ENCODE results near the gene WNK3. TPM values are rescaled to one million over a fixed set of nuclear protein-coding genes. Genes with fewer than 3 reads are reported as not detected.
"Not testable (repeated sequence)": the region's sequence is repeated elsewhere in the genome, so short reads cannot be mapped to it uniquely, and the experiment has no call there.

Gene WNK3
- under 1 TPM; 0.06 to 0.61 TPM for total RNA-seq
- long read RNA-seq = 0 reads

DNA sequence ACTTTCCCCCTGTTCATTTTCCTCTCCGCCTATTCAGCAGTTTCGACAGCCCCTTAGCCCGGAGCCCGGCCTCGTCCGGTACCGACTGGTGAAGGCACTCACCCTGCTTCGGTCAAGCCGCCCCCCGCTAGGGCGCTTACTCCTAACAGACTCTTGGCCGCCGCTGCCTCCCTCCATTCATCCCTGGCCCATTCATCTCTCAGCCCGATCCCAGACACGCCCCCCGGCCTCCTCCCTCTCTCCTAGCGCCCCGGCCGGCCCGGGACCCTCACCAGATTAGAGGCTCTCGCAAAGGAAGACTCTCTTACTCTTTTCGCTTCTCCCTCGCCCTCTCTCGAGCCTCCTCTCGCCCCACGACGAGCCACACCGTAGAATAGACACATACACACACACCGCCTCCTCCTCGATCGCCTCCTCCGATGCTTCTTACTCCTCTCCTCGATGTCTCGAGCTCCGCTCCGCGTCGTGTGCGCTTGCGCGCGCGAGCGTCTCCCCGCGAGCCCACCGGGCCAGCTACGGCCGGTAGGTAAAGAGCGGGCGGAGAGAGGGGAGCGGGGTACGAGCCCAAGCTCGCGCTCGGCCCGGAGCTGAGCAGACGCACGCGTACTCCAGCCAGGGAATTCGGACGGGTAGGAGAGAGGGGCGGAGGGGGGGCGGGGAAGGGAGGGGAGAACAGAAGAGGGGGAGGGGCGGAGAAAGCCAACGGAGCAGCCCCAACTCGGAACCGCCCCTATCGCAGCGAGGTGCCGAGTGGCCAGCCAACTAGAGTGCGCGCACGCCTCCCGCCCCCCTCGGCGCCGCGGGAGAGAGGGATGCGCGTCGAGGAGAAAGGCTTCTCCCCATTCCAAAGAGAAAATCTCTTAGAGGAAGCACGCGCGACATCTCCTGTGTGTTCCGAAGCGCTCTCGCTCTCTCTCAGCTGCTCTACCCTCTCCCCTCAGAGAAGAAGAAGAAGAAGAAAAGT is at the start of gene WNK3:
Gene WNK3 (minus strand): TSS at position 633 of the 964 bp plus-strand sequence.
- ATAC-seq (peak; percentile 21), DNase-seq (peak; percentile 36 to 55)
- intact Hi-C loops (cut with DNase I, micrococcal nuclease) = no loop called here

DNA sequence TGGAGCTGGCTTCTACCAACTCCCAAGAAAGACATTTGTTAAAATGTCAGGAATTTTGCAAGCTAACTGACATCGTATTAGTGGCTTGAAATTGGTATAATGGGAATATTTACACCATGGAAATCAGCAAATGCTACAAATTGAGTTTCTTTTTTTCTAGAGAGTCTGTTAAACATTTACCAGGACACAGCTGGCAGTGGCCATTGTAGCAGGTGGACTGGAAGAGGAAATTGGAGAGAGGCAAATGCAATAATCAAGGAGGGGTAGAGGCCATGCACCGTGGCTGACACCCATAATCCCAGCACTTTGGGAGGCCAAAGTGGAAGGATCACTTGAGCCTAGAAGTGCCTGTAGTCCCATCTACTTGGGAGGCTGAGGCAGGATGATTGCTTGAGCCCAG is 49.4 kb upstream of the WNK3 start:
- DNase-seq (no peak), ATAC-seq (peak; percentile 50)
- intact Hi-C loops (cut with DNase I, micrococcal nuclease) = no loop called here

DNA sequence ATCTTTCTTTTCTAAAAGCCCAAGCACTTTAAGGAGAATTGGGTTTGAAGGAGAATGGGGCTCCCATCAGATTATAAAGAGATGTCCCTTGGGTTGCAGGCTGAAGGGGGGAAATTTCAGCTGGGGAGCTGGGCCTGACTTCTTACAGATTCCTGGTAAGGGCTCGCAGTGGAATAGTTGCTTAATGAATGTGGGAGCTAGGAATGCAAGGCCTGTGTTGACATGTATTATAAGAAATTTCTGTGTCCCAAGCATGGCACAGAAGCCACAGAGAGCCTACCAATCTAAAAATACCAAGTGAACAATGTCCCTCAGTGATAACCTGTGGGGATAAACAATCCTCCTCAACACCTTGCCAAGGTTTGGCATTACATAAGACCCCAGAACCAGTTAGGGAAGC is 39.3 kb upstream of the WNK3 start:
- ATAC-seq = no peak
- intact Hi-C loops (cut with DNase I, micrococcal nuclease) = no loop called here
- DNase-seq = no peak

DNA sequence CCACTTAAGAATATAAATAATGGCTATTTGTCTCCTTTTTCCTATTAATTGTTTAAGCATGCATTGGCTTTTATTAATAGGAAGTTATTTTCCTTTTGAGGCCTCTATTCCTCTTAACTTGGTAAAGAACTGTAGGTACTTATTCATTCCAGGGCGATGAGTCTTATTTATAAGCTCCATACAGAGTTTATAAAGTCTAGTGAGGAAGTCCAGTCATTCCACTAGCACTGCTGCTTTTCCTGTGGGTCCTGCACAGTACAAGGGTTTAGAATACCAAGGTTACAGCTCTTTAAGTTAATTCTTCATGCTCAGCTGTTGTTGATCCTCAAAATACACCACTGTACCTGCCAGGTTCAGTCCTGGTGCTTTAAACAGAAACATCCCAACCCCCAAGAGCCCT is 28.5 kb upstream of the WNK3 start:
- intact Hi-C loops (cut with DNase I, micrococcal nuclease) = no loop called here
- no peak for DNase-seq
- no peak for ATAC-seq

DNA sequence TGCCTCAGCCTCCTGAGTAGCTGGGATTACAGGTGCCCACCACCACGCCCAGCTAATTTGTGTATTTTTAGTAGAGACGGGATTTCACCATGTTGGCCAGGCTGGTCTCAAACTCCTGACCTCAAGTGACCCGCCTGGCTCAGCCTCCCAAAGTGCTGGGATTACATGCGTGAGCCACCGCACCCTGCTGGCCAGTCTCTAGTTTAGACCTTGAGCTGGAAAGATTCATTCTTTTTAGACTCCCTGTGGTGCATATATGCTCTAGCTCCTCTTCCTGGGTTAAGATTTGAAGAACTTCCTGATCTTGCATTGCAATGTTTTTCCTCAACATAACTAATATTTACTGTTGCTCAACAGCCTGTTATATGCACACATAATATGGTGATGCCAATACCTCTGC is 26.8 kb upstream of the WNK3 start:
- ATAC-seq; intact Hi-C loops (cut with DNase I, micrococcal nuclease); DNase-seq: not testable (repeated sequence)

DNA sequence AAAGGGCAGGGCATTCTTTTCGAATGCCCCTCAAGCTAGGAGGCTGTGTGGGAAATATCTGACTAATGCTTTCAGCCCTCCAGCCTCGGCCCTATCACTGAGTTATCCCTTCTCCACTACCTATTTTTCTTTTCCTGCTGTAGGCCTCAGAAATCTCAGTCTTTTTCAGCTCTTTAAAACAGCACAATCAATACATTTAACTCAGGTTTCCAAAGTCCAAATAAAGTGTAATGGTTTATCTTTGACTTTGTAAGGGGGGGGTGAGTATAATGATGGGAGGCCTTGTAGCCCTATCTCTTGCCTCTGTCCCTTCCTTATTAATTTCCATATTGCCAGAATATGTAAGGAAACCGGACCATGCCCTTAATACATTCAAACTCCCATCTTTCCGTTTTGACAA is 1.6 kb upstream of the WNK3 start:
- ATAC-seq (no peak), DNase-seq (no peak)
- intact Hi-C loops (cut with DNase I, micrococcal nuclease) = no loop called here

DNA sequence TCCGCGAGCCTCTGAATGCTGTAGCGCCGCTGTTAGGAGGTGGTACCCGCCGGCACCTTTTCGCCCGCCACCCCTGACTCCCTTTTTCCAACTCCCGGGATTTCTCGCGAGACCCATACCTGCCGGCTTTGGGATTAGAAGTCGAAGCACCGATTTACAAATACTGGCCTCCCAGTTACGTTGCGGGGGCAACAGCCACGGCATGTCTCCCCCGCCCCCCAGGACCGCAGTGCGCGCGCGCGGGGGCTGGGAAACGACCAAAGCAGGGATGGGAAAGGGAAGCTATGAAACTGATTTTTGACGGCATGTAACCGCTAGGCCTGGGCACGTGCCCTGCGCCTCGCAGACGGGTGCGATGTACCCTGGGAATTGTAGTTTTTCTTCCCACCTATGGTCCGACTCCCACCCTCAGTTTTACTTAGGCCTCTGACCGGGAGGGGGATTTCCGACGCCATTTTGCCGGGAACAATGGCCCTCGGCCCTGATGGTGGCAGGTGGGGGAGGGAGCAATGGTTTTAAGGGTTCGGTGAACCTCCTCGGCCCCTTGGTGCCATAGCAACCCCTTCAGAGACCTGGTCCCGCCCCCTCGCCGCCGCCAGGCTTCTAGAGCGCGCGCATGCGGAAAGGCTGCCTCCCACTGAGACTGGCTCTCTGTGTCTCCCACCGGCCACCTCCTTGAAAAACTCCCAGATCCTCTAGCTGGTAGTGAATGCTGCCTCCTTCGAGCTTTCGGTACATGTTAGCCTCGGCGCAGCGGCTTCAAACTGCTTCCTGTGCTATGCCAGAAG is 772 bp upstream of the WNK3 start:
- intact Hi-C loops (cut with DNase I, micrococcal nuclease) = no loop called here
- peak in 1 of 2 donors; percentile 25 for DNase-seq
- no peak for ATAC-seq

DNA sequence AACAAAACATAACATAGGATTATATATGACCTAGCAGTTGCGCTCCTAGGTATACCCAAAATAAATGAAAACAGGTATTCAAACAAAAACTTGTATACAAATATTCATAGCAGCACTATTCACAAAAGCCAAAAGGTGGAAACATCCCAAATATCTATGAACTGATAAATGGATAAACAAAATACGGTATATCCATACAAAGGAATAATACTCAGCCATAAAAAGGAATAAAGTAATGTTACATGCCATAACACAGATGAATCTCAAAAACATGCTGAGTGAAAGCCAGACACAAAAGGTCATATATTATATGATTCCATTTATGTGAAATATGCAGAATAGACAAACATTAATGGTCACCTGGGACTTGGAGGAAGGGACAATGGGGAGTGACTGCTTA is 5.2 kb downstream of the WNK3 start:
- intact Hi-C loops (cut with DNase I, micrococcal nuclease) = no loop called here
- DNase-seq (no peak), ATAC-seq (no peak)

DNA sequence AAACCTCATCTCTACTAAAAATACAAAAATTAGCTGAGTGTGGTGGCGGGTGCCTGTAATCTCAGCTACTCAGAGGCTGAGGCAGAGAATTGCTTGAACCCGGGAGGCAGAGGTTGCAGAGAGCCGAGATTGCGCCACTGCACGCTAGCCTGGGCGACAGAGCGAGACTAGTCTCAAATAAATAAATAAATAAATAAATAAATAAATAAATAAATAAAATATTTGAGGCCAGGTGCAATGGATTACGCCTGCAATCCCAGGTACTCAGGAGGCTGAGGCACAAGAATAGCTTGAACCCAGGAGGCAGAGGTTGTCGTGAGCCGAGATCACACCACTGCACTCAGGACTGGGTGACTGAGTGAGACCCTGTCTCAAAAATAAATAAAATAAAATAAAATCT is 20.5 kb downstream of the WNK3 start:
- ATAC-seq; intact Hi-C loops (cut with DNase I, micrococcal nuclease); DNase-seq: not testable (repeated sequence)

DNA sequence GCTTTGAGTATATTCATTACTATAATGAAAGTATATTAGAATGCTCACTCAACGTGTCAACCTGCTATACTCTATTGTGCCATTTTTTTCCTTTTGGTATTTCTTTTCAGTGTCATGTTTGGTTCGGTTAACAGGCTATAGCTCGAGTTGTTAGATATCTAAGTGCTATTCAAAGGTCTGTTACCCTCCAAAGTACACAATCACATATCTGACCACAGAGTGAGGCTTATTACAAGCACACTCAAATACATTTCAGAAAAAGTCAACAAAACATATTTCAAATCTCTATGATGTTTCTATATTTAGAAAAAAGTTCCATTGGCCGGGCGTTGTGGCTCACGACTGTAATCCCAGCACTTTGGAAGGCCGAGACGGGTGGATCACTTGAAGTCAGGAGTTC is 32.8 kb downstream of the WNK3 start:
- peak; percentile 65 for ATAC-seq
- intact Hi-C loops (cut with DNase I, micrococcal nuclease) = no loop called here
- DNase-seq = no peak

DNA sequence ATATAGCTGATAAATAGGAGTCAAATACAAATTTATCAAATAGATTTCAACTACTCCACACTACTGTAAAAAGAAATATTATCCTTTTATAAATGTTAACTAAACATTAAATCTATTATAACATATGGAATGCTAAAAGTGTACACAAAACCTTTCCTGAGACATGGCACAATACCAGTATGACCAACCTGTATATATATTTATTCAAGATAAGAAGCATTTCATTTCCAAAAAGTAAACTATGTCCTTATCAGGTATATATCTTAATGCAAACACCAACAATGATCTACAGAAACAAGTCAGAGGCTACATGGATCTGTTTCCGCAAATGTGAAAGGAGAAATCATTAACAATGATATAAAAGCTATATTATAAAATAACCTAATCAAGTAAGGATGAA is 37.8 kb downstream of the WNK3 start:
- DNase-seq = no peak
- intact Hi-C loops (cut with DNase I, micrococcal nuclease) = no loop called here
- ATAC-seq = peak; percentile 72

DNA sequence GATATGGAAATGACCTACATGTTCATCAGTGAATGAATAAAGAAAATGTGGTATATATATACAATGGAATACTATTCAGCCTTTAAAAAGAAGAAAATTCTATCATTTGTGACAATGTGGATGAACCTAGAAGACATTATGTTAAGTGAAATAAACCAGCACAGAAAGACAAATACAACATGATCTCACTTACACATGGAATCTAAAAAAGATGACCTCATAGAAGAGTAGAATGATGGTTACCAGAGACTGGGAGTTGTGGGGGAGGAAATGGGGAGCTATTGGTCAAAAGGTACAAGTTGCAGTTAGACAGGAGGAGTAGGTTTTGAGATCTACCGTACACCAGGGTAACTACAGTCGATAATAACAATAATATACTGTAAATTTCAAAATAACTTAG is 51.5 kb downstream of the WNK3 start:
- ATAC-seq (no peak), DNase-seq (no peak)
- intact Hi-C loops (cut with DNase I, micrococcal nuclease) = no loop called here

DNA sequence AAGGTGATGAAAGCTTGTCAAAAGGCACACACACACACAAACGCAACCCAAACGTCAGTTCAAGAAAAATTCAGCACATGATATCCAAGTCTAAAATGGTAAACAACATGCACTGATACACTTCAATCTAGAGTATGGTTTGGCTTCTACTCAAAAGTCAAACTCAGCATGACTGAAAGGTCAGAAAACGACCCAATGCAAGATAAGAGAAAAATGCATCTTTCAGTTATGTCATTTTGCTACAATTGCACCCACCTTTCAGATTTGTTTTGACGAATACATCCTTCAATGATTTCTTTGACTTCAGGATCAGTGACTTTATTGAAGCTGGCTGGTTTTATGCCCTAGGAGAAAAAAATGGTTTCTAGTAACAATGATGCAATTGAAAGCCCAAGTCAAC is 56.3 kb downstream of the WNK3 start:
- DNase-seq = no peak
- intact Hi-C loops (cut with DNase I, micrococcal nuclease) = no loop called here
- ATAC-seq = no peak

DNA sequence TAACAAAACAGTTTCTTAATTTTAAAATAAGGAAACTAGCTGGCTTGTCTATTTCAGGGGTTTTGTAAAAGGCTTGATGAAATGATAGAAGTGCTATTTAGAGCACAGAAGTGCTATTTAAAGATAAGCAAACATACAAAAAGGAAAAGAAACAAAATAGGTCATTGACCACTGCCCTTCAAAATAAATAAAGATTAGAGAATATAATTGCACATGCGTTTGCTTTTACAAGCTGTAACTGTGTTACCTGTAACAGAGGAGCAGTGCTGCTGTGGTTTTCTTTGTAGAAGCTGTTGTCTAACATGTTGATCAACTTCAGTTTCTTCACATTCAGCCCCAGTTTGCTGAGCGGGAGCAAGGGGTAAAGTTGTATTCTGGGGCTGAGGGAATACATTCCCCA is 63.5 kb downstream of the WNK3 start:
- intact Hi-C loops (cut with DNase I, micrococcal nuclease) = no loop called here
- DNase-seq (no peak), ATAC-seq (no peak)

DNA sequence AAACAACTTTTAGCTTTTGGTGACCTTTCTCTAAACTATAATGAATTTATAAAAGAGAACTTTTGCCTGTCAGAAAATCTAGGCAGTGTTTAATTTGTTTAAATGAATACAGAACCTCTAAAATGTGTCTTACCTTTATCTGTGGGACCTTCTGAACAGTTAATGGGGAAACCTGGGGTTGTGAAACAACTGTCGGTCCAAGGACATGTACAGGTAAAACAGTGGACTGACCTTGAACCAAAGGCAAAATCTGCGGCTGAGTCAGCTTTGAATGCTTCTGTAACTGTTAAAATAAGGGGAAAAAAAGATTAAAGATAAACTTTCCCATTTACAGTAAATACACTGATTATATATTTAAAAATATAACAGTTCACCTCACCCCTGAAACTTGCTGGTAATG is 65.1 kb downstream of the WNK3 start:
- intact Hi-C loops (cut with DNase I, micrococcal nuclease) = no loop called here
- no peak for ATAC-seq
- DNase-seq = no peak

DNA sequence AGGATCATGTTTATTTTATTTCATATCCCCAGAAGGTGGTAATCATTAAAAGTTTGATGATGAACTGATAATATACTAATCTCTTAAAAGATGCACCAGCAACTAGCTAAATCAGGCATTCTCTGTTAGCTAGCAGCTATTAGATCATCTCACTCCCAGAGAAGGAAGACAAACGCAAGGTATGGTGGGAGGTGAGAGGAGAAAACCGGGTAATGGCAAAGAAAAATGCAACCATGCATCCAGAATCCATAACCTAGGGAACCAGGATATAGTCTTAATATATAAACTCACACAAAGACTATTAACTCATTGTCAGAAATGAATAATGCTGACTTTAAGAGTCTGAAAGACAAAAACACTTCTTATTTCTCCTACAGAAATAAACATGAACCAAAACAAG is 66.1 kb downstream of the WNK3 start:
- ATAC-seq = no peak
- intact Hi-C loops (cut with DNase I, micrococcal nuclease) = no loop called here
- no peak for DNase-seq

DNA sequence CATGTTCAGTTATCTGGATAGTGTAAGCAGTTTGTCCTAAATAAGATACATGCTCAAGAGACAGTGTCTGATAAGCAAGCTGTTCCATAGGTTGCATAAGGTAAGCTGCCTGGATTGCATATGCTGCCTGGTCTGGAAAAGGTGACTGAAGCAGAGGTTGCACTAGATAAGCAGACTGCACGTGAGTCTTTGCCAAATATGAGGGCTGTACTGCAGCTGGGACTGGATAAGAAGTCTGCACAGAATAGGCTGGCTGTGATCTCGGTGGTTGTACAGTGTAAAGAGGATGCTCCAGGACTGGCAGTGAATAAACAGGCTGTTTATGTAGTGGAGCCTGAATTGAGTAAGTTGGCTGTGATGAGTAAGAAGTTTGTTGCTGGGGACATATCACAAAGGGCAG is 68.9 kb downstream of the WNK3 start:
- ATAC-seq = no peak

DNA sequence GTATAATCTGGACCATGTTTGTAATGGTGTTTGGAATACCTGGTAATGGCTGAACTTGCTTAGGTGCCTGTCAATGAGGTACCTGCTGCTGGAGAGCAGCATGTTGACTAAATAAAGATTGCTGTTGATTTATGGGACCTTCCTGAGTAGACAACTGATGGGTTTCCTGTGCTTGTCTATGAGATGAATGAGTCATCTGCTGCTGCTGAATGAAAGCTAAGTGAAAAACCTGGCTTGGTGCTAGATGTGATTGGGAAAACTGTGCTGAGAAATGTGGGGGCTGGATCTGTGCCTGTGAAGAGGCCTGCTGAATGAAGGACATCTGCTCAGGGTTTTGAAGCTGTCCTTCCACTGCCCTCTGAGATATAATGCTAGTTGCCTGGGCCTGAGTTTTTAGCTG is 69.6 kb downstream of the WNK3 start:
- ATAC-seq (no peak), DNase-seq (no peak)
- intact Hi-C loops (cut with DNase I, micrococcal nuclease) = no loop called here

More for the DNA sequence above, 68.9 kb downstream of the WNK3 start:
- intact Hi-C loops (cut with DNase I, micrococcal nuclease) = no loop called here
- DNase-seq = no peak

DNA sequence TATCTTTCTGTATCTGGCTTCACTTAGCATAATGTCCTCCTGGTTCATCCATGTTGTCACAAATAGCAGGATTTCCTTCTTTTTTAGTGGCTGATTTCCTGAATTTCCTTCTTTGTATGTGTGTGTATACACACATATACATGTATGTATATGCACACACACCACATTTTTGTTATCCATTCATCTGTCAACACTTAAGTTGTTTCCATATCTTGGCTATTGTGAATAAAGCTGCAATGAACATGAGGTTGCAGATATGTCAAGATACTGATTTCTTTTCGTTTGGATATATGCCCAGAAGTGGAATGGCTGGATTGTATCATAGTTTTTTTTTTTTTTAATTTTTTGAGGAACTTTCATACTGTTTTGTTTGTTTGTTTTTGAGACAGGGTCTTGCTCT is 76.2 kb downstream of the WNK3 start:
- intact Hi-C loops (cut with DNase I, micrococcal nuclease) = no loop called here
- ATAC-seq (no peak), DNase-seq (no peak)

DNA sequence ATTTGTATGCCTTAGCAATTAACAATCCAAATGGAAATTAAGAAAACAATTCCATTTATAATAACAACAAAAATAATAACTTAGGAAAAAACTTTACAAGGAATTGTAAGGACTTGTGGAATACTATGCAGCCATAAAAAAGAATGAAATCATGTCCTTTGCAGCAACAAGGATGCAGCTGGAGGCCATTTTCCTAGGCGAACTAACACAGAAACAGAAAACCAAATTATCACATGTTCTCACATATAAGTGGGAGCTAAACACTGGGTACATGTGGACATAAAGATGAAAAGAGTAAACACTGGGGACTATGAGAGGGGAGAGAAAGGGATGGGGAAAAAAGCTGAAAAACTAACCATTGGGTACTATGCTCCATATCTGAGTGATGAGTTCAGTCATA is 77.4 kb downstream of the WNK3 start:
- ATAC-seq (no peak), DNase-seq (no peak)
- intact Hi-C loops (cut with DNase I, micrococcal nuclease) = no loop called here
